Neural progenitor cell (in vitro differentiated cells): ENCODE results near the gene PTPN14. TPM values are rescaled to one million over a fixed set of nuclear protein-coding genes. Genes with fewer than 3 reads are reported as not detected.

ENCODE experiments used
- DNase-seq: peaks from one replicate; pipeline ENCODE4 v3.0.0-alpha.2; 2016; ENCODE audit warnings: low spot score
- H2AFZ ChIP-seq: fragments of 200-600 bp; sonication (generic); replicated peaks from 2 replicates; pipeline ENCODE4 v1.6.1; 2016; ENCODE audit warnings: antibody characterized with exemption
- H3F3A ChIP-seq: fragments of 200-600 bp; sonication (generic); 2 replicates; pipeline ENCODE4 v1.6.1; 2016; ENCODE audit warnings: antibody characterized with exemption, low read depth
- H3K27ac ChIP-seq: fragments of 200-600 bp; sonication (generic); 2 replicates; pipeline ENCODE4 v1.5.1; 2016; ENCODE audit warnings: mild to moderate bottlenecking
- H3K27me3 ChIP-seq: fragments of 200-600 bp; sonication (generic); 2 replicates; pipeline ENCODE4 v1.6.1; 2016; ENCODE audit warnings: mild to moderate bottlenecking, moderate library complexity
- H3K36me3 ChIP-seq: fragments of 200-600 bp; sonication (generic); 2 replicates; pipeline ENCODE4 v1.5.1; 2016
- H3K4me1 ChIP-seq: fragments of 200-600 bp; sonication (generic); 2 replicates; pipeline ENCODE4 v1.6.1; 2016; ENCODE audit warnings: mixed run types
- H3K4me2 ChIP-seq: fragments of 200-600 bp; sonication (generic); 2 replicates; pipeline ENCODE4 v1.6.1; 2016
- H3K4me3 ChIP-seq: fragments of 200-600 bp; sonication (generic); 2 replicates; pipeline ENCODE4 v1.5.1; 2016
- H3K79me2 ChIP-seq: fragments of 200-600 bp; sonication (generic); 2 replicates; pipeline ENCODE4 v1.6.1; 2016; ENCODE audit warnings: low read depth
- H3K9ac ChIP-seq: fragments of 200-600 bp; sonication (generic); 2 replicates; pipeline ENCODE4 v1.6.1; 2016
- H3K9me3 ChIP-seq: fragments of 200-600 bp; sonication (generic); 2 replicates; pipeline ENCODE4 v1.5.1; 2016; ENCODE audit warnings: low read depth
- H4K20me1 ChIP-seq: fragments of 200-600 bp; sonication (generic); 2 replicates; pipeline ENCODE4 v1.6.1; 2016; ENCODE audit warnings: low read depth
- H3K27ac Mint-ChIP-seq: 3 replicates; pipeline ENCODE4 v1.8.0; 2021; ENCODE audit warnings: mixed read lengths
- H3K27me3 Mint-ChIP-seq: 2 replicates; pipeline ENCODE4 v1.8.0; 2022; ENCODE audit warnings: low read depth, mild to moderate bottlenecking, inconsistent platforms, moderate library complexity, mixed read lengths; ENCODE audit not compliant: insufficient read depth
- H3K36me3 Mint-ChIP-seq: 3 replicates; pipeline ENCODE4 v1.8.0; 2021; ENCODE audit warnings: mixed read lengths
- H3K4me1 Mint-ChIP-seq: 3 replicates; pipeline ENCODE4 v1.8.0; 2021; ENCODE audit warnings: mixed read lengths
- H3K4me3 Mint-ChIP-seq: 3 replicates; pipeline ENCODE4 v1.8.0; 2021; ENCODE audit warnings: mild to moderate bottlenecking, moderate library complexity, mixed read lengths
- H3K9me3 Mint-ChIP-seq: 3 replicates; pipeline ENCODE4 v1.8.0; 2020; ENCODE audit warnings: mixed read lengths
- CTCF ChIP-seq: fragments of 200-600 bp; sonication (generic); IDR thresholded peaks from 2 replicates; pipeline ENCODE4 v1.5.1; 2017; ENCODE audit warnings: antibody characterized with exemption, mild to moderate bottlenecking
- EZH2 ChIP-seq: fragments of 200-600 bp; sonication (generic); IDR thresholded peaks from 2 replicates; pipeline ENCODE4 v1.6.1; 2017; ENCODE audit warnings: antibody characterized with exemption, mild to moderate bottlenecking, moderate library complexity
- EZH2phosphoT487 ChIP-seq: fragments of 200-600 bp; sonication (generic); IDR thresholded peaks from 2 replicates; pipeline ENCODE4 v1.6.1; 2017; ENCODE audit warnings: antibody characterized with exemption
- total RNA-seq: library from RNA; depleted of rRNA; stranded (reverse); fragments of >200 nt; gene quantifications from 2 replicates; pipeline ENCODE4 v1.2.3, GENCODE V29; 2015; ENCODE audit warnings: low replicate concordance

PTPN14 gene
- total RNA-seq, 1 donor from 2014 or later, result 28.3 TPM

- Mint-ChIP-seq H3K9me3 (peaks cover 3% of the 10 kb centered on the region), H3K27ac (no peak overlapping the region), H3K36me3 (peaks cover 29% of the 10 kb centered on the region), H3K4me1 (no peaks in the 10 kb centered on the region), H3K27me3 (peaks cover 5% of the 10 kb centered on the region), H3K4me3 (no peak overlapping the region)
- TF ChIP-seq EZH2, result no peak
- no peak for TF ChIP-seq EZH2phosphoT487
- TF ChIP-seq CTCF, result no peak
- H3K27me3 ChIP-seq, result no peaks in the 10 kb centered on the region
- H3F3A ChIP-seq, result peaks cover 8% of the 10 kb centered on the region
- no peaks in the 10 kb centered on the region for H3K36me3 ChIP-seq
- no peak overlapping the region for H3K4me3 ChIP-seq
- no peak overlapping the region for H2AFZ ChIP-seq
- H3K9ac ChIP-seq, result no peak overlapping the region
- no peaks in the 10 kb centered on the region for H3K79me2 ChIP-seq
- DNase-seq, result no peak
- H4K20me1 ChIP-seq, result no peaks in the 10 kb centered on the region
- no peaks in the 10 kb centered on the region for H3K9me3 ChIP-seq
- H3K4me1 ChIP-seq, result peaks cover 22% of the 10 kb centered on the region
- no peak overlapping the region for H3K4me2 ChIP-seq
- no peak overlapping the region for H3K27ac ChIP-seq
Measured at GRCh38 chr1:214351551-214352277, 199.7 kb downstream of the PTPN14 start.

GRCh38 chr1:214349781-214350180, 201.6 kb downstream of the PTPN14 start:
- peaks cover 22% of the 10 kb centered on the region for H3K36me3 Mint-ChIP-seq
- Histone ChIP-seq H3F3A (peaks cover 11% of the 10 kb centered on the region), H4K20me1 (no peaks in the 10 kb centered on the region), H3K27ac (peak overlapping the region; percentile 76), H3K79me2 (no peaks in the 10 kb centered on the region), H3K4me1 (peaks cover 22% of the 10 kb centered on the region), H2AFZ (no peak overlapping the region), H3K36me3 (no peaks in the 10 kb centered on the region), H3K27me3 (no peaks in the 10 kb centered on the region), H3K9ac (no peak overlapping the region), H3K4me2 (peak overlapping the region; percentile 48), H3K4me3 (no peak overlapping the region), H3K9me3 (peaks cover 3% of the 10 kb centered on the region)
- H3K4me3 Mint-ChIP-seq, result no peak overlapping the region
- DNase-seq, result peak; percentile 58
- H3K27ac Mint-ChIP-seq, result no peak overlapping the region
- H3K4me1 Mint-ChIP-seq, result no peaks in the 10 kb centered on the region
- TF ChIP-seq EZH2, result no peak
- TF ChIP-seq CTCF, result no peak
- no peak for TF ChIP-seq EZH2phosphoT487
- H3K27me3 Mint-ChIP-seq, result peaks cover 4% of the 10 kb centered on the region
- peaks cover 10% of the 10 kb centered on the region for H3K9me3 Mint-ChIP-seq

GRCh38 chr1:214349008-214349407, 202.4 kb downstream of the PTPN14 start:
- no peaks in the 10 kb centered on the region for H3K36me3 ChIP-seq
- no peak overlapping the region for H3K4me3 Mint-ChIP-seq
- TF ChIP-seq EZH2phosphoT487 (no peak), CTCF (no peak), EZH2 (no peak)

More at GRCh38 chr1:214349008-214349407, 202.4 kb downstream of the PTPN14 start:
- no peaks in the 10 kb centered on the region for H3K79me2 ChIP-seq
- H3K4me1 ChIP-seq, result peaks cover 22% of the 10 kb centered on the region
- H3K9me3 Mint-ChIP-seq, result peaks cover 15% of the 10 kb centered on the region
- peaks cover 5% of the 10 kb centered on the region for H3K27me3 Mint-ChIP-seq
- DNase-seq, result peak; percentile 23
- H2AFZ ChIP-seq, result no peak overlapping the region
- no peak overlapping the region for H3K27ac Mint-ChIP-seq
- no peak overlapping the region for H3K9ac ChIP-seq
- H3K9me3 ChIP-seq, result peaks cover 3% of the 10 kb centered on the region
- H3K4me1 Mint-ChIP-seq, result no peaks in the 10 kb centered on the region
- peak overlapping the region; percentile 48 for H3K4me2 ChIP-seq
- peaks cover 11% of the 10 kb centered on the region for H3F3A ChIP-seq
- no peaks in the 10 kb centered on the region for H4K20me1 ChIP-seq
- H3K4me3 ChIP-seq, result no peak overlapping the region
- H3K36me3 Mint-ChIP-seq, result peaks cover 27% of the 10 kb centered on the region
- no peaks in the 10 kb centered on the region for H3K27me3 ChIP-seq
- peak overlapping the region; percentile 61 for H3K27ac ChIP-seq
